Skin epidermis (tissue), 12 donors: ENCODE data around the gene RASL11B.
"Not testable (repeated sequence)": the region's sequence is repeated elsewhere in the genome, so short reads cannot be mapped to it uniquely, and the experiment has no call there.

Source experiments
- H3K27ac ChIP-seq, 21 experiments: fragments of 200-600 bp; sonication (generic) in 11 of 21; one replicate each; pipeline ENCODE4 v1.5.0; 2020; ENCODE audit warnings: mild to moderate bottlenecking in 3 of 21, inconsistent platforms in 2 of 21, moderate library complexity in 2 of 21
- H3K4me3 ChIP-seq, 7 experiments: fragments of 200-600 bp; sonication (generic) in 2 of 7; one replicate each; pipeline ENCODE4 v1.5.0; 2020; ENCODE audit warnings: inconsistent platforms in 2 of 7, mild to moderate bottlenecking in 2 of 7, moderate library complexity in 1 of 7

RASL11B gene

GRCh38 chr4:52861879-52862616 lies at the start of gene RASL11B:
RASL11B (plus strand) TSS chr4:52862317; CDS start chr4:52862508, 191 bp downstream.
- Histone ChIP-seq H3K4me3 (peak within 1 kb of the TSS; percentile 35 to 62 (median 52)), H3K27ac (peak within 1 kb of the TSS in 19 of 21 experiments; percentile 12 to 83 (median 67))

GRCh38 chr4:52813546-52813945 lies 48.6 kb upstream of the RASL11B start:
- no peak overlapping the region for H3K4me3 ChIP-seq
- H3K27ac ChIP-seq, result no peak overlapping the region

GRCh38 chr4:52822583-52822971 lies 39.5 kb upstream of the RASL11B start:
- no peak overlapping the region for H3K4me3 ChIP-seq
- H3K27ac ChIP-seq, result peak overlapping the region in 8 of 21 experiments; percentile 9 to 73 (median 54)

- H3K27ac ChIP-seq, result peak overlapping the region in 11 of 21 experiments; percentile 9 to 73 (median 37)
- H3K4me3 ChIP-seq, result no peak overlapping the region
These were observed 39.0 kb upstream of the RASL11B start for GRCh38 chr4:52822972-52823701.

GRCh38 chr4:52823702-52824092 lies 38.4 kb upstream of the RASL11B start:
- Histone ChIP-seq H3K4me3 (no peak overlapping the region), H3K27ac (peak overlapping the region in 10 of 21 experiments; percentile 9 to 72 (median 36))

GRCh38 chr4:52824270-52824602 lies 37.9 kb upstream of the RASL11B start:
- Histone ChIP-seq H3K27ac (peak overlapping the region in 4 of 21 experiments; percentile 5 to 31 (median 27)), H3K4me3 (no peak overlapping the region)

GRCh38 chr4:52824603-52825459 lies 37.3 kb upstream of the RASL11B start:
- peak overlapping the region in 4 of 21 experiments; percentile 5 to 31 (median 27) for H3K27ac ChIP-seq
- no peak overlapping the region for H3K4me3 ChIP-seq

GRCh38 chr4:52825460-52826090 lies 36.5 kb upstream of the RASL11B start:
- H3K27ac ChIP-seq, result peak overlapping the region in 1 of 21 experiments; percentile 5
- no peak overlapping the region for H3K4me3 ChIP-seq

- Histone ChIP-seq H3K4me3 (no peak overlapping the region), H3K27ac (no peak overlapping the region)
These were observed 28.1 kb upstream of the RASL11B start for GRCh38 chr4:52833941-52834525.

- H3K27ac ChIP-seq, H3K4me3 ChIP-seq: not testable (repeated sequence)
These were observed 27.3 kb upstream of the RASL11B start for GRCh38 chr4:52834641-52835456.

GRCh38 chr4:52836120-52836519 lies 26.0 kb upstream of the RASL11B start:
- peak overlapping the region in 1 of 21 experiments; percentile 3 for H3K27ac ChIP-seq

GRCh38 chr4:52836678-52837077 lies 25.4 kb upstream of the RASL11B start:
- Histone ChIP-seq H3K27ac (peak overlapping the region in 4 of 21 experiments; percentile 67 to 83 (median 78)), H3K4me3 (no peak overlapping the region)

More at GRCh38 chr4:52836120-52836519, 26.0 kb upstream of the RASL11B start:
- no peak overlapping the region for H3K4me3 ChIP-seq

- H3K4me3 ChIP-seq, result no peak overlapping the region
- H3K27ac ChIP-seq, result peak overlapping the region in 19 of 21 experiments; percentile 7 to 83 (median 67)
These were observed 24.2 kb upstream of the RASL11B start for GRCh38 chr4:52837716-52838558.

GRCh38 chr4:52838729-52839586 lies 23.2 kb upstream of the RASL11B start:
- no peak overlapping the region for H3K4me3 ChIP-seq

GRCh38 chr4:52840531-52841370 lies 21.4 kb upstream of the RASL11B start:
- no peak overlapping the region for H3K27ac ChIP-seq

More at GRCh38 chr4:52838729-52839586, 23.2 kb upstream of the RASL11B start:
- H3K27ac ChIP-seq, result peak overlapping the region in 17 of 21 experiments; percentile 4 to 83 (median 67)

More at GRCh38 chr4:52840531-52841370, 21.4 kb upstream of the RASL11B start:
- H3K4me3 ChIP-seq, result no peak overlapping the region
